Upper lobe of left lung (tissue), 4 donors: ENCODE data around the gene LGR4.

Experiments used
- EP300 ChIP-seq, 4 donors: sonication (generic); formaldehyde crosslinking; IDR thresholded peaks; one replicate each; pipeline ENCODE4 v1.5.1; 2017; ENCODE audit warnings: antibody characterized with exemption in 4 of 4, control low read depth in 2 of 4
- POLR2A ChIP-seq, 4 donors: fragments of 450-650 bp; IDR thresholded peaks; one replicate each; pipeline ENCODE4 v1.5.1; 2016 to 2017; ENCODE audit warnings: antibody characterized with exemption in 4 of 4, mild to moderate bottlenecking in 2 of 4
- POLR2AphosphoS5 ChIP-seq, 2 donors: sonication (generic); formaldehyde crosslinking; IDR thresholded peaks; one replicate each; pipeline ENCODE4 v1.5.1; 2017; ENCODE audit warnings: antibody characterized with exemption in 2 of 2
- TF ChIP-seq, protein P1 (sequence below), 6 experiments: fragments of 450-650 bp in 4 of 6; fragments of 200-600 bp in 2 of 6; sonication (generic) in 2 of 6; IDR thresholded peaks; one replicate each; pipeline ENCODE4 v1.5.1; 2016 to 2019; ENCODE audit warnings: antibody characterized with exemption in 6 of 6

DNA sequence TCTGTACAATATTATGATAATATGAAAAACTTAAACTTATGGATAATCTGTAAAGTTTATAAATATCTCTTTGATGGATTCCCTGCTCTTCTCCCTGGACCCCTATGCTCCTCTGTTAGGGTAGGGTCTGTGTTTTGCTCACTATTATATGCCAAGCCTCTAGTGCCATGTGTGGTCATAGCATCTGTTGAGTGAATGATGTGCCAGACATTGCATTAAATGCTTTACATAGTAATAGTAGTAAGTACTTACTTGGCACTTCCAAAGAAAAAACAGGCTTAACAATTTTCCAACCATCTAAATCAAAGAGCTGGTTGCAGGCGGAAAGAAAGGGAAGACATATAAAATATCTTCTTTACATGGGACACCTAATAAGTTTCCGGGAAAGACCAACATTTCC is 46.8 kb downstream of the LGR4 start:
- TF ChIP-seq, protein P1, sequence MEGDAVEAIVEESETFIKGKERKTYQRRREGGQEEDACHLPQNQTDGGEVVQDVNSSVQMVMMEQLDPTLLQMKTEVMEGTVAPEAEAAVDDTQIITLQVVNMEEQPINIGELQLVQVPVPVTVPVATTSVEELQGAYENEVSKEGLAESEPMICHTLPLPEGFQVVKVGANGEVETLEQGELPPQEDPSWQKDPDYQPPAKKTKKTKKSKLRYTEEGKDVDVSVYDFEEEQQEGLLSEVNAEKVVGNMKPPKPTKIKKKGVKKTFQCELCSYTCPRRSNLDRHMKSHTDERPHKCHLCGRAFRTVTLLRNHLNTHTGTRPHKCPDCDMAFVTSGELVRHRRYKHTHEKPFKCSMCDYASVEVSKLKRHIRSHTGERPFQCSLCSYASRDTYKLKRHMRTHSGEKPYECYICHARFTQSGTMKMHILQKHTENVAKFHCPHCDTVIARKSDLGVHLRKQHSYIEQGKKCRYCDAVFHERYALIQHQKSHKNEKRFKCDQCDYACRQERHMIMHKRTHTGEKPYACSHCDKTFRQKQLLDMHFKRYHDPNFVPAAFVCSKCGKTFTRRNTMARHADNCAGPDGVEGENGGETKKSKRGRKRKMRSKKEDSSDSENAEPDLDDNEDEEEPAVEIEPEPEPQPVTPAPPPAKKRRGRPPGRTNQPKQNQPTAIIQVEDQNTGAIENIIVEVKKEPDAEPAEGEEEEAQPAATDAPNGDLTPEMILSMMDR (IDR thresholded peaks at IDR 0.05), result no peak
- no peak for TF ChIP-seq POLR2A (IDR thresholded peaks at IDR 0.05)
- TF ChIP-seq POLR2AphosphoS5 (IDR thresholded peaks at IDR 0.05), result no peak
- no peak for TF ChIP-seq EP300 (IDR thresholded peaks at IDR 0.05)
